Measurements from ENCODE around the gene TEX53. TPM values are rescaled to one million over a fixed set of nuclear protein-coding genes. Genes with fewer than 3 reads are reported as not detected.

TEX53 gene
- total RNA-seq, 3 donors from 2014 or later, result not detected

DNA sequence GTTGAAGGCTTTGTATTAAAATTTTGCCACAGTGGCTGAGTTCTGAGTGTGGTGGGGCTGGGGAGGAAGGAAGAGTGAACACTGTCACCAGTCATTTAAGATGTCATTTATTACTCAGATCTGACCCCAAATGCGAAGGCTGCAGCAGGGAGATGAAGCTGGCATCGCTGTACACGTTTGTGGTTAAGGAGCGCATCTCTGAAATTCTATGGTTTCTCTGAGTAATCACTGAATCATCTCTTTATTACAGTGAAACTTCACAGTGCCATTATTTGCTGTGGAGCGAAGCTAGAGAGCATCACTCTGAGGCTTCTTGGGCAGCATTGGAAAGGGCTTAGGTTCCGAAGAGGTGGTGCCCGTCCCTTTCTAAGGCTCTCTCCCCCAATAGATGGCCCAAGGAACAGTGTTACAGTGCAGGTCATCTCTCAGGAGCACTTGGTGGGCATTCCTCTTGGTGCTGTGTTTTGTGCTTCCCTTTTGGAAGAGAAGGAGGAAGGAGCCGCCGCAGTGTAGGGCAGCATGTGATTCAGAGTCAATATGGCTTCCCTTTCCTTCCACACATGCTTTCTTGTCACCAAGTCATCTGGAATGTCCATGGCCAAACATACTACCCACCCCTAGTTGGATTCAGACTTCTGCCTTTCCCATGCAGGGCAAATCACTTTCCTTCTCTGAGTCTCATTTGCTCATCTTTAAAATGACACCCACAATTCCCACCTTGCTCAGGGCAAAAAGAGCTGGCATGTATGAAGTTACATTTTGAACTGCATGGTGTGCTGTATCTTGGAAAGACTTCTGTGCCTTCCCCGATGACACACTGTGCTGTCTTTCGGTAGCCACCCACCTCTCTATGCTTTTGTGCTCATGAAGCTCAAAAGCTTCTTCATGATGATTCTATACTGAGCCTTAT, 33.7 kb upstream of the TEX53 start:
- no peaks in the 10 kb centered on the region for H3K4me1 ChIP-seq
- H3K27me3 ChIP-seq, result no peaks in the 10 kb centered on the region
- H3K4me3 ChIP-seq, result no peak overlapping the region
- TF ChIP-seq POLR2AphosphoS5 (IDR thresholded peaks at IDR 0.05) (no peak), POLR2A (IDR thresholded peaks at IDR 0.05) (no peak)
- TF ChIP-seq, protein P1, sequence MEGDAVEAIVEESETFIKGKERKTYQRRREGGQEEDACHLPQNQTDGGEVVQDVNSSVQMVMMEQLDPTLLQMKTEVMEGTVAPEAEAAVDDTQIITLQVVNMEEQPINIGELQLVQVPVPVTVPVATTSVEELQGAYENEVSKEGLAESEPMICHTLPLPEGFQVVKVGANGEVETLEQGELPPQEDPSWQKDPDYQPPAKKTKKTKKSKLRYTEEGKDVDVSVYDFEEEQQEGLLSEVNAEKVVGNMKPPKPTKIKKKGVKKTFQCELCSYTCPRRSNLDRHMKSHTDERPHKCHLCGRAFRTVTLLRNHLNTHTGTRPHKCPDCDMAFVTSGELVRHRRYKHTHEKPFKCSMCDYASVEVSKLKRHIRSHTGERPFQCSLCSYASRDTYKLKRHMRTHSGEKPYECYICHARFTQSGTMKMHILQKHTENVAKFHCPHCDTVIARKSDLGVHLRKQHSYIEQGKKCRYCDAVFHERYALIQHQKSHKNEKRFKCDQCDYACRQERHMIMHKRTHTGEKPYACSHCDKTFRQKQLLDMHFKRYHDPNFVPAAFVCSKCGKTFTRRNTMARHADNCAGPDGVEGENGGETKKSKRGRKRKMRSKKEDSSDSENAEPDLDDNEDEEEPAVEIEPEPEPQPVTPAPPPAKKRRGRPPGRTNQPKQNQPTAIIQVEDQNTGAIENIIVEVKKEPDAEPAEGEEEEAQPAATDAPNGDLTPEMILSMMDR (IDR thresholded peaks at IDR 0.05), result no peak
- H3K27ac ChIP-seq, result peak overlapping the region; percentile 44 to 46
- no peaks in the 10 kb centered on the region for H3K9me3 ChIP-seq
- DNase-seq (ENCODE audit: low spot score in 2 of 2), result peak in 1 of 2 donors; percentile 19
- intact Hi-C loops (cut with DNase I; ENCODE audit: low total_unique reads), result no loop called here
- no peaks in the 10 kb centered on the region for H3K36me3 ChIP-seq

DNA sequence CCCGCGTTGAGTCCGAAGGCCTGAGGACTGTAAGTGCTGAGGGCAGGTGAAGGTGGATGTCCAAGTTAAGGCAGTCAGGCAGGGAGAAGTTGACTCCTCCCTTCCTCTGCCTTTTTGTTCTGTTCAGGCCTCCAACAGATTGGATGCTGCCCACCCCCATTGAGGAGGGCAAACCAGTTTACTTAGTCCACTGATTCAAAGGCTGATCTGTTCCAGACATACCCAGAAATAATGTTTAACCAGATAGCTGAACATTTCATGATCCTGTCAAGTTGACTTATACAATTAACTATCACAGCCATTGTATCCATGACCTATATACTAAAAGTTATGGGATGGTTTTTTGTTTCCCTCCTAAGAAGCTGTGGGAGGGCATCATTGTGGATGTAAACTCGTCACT, 32.7 kb upstream of the TEX53 start:
- H3K36me3 ChIP-seq, result no peaks in the 10 kb centered on the region
- H3K27ac ChIP-seq, result no peak overlapping the region
- no peaks in the 10 kb centered on the region for H3K27me3 ChIP-seq
- no peak for DNase-seq (ENCODE audit: low spot score in 2 of 2)
- TF ChIP-seq POLR2A (IDR thresholded peaks at IDR 0.05), result no peak
- no peak for TF ChIP-seq POLR2AphosphoS5 (IDR thresholded peaks at IDR 0.05)
- TF ChIP-seq, protein P1 (IDR thresholded peaks at IDR 0.05), result no peak
- H3K4me1 ChIP-seq, result no peaks in the 10 kb centered on the region
- no peaks in the 10 kb centered on the region for H3K9me3 ChIP-seq
- H3K4me3 ChIP-seq, result no peak overlapping the region
- intact Hi-C loops (cut with DNase I; ENCODE audit: low total_unique reads), result no loop called here

DNA sequence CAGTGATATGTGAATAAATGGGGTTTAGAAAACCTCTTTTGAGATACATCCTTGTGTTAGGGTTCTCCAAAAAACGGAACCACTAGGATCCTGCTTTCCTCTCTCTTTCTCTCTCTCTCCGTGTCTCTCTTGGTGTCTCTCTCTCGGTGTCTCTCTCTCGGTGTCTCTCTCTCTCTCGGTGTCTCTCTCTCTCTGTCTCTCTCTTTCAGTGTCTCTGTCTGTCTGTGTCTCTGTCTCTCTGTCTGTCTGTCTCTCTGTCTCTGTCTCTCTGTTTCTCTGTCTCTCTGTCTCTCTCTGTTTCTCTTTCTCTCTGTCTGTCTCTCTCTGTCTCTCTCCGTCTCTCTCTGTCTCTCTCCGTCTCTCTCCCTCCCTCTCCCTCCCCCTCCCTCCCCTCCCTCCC, 32.2 kb upstream of the TEX53 start:
- no peaks in the 10 kb centered on the region for H3K4me1 ChIP-seq
- no peak overlapping the region for H3K4me3 ChIP-seq
- no peak for DNase-seq (ENCODE audit: low spot score in 2 of 2)
- no peaks in the 10 kb centered on the region for H3K9me3 ChIP-seq
- TF ChIP-seq POLR2AphosphoS5 (IDR thresholded peaks at IDR 0.05), result no peak
- TF ChIP-seq POLR2A (IDR thresholded peaks at IDR 0.05), result no peak
- TF ChIP-seq, protein P1 (IDR thresholded peaks at IDR 0.05), result no peak
- no peaks in the 10 kb centered on the region for H3K27me3 ChIP-seq
- intact Hi-C loops (cut with DNase I; ENCODE audit: low total_unique reads), result no loop called here
- H3K36me3 ChIP-seq, result no peaks in the 10 kb centered on the region
- no peak overlapping the region for H3K27ac ChIP-seq

DNA sequence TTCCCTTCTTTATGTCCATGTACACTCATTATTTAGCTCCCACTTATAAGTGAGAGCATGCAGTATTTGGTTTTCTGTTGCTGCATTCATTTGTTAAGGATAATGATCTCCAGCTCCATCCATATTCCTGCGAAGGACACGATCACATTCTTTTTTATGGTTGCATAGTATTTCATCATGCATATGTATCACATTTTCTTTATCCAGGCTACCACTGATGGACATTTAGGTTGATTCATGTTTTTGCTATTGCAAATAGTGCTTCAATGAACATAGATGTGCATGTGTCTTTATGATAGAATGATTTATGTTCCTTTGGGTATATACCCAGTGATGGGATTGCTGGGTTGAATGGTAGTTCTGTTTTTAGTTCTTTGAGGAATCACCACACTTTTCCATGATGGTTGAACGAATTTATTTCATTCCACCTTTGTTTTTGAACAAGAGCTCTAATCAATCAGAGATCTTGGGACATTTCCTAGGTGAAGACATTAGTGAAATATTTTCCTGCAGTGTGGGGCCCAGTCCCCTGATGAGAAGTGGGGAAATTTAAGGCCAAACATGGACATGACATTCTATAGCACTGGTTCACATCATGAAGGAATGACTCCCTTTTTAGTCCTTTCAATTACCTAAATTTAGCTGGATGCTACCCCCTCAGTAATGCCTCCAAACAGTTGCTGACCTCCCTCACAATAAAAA, 31.5 kb upstream of the TEX53 start:
- TF ChIP-seq POLR2AphosphoS5 (IDR thresholded peaks at IDR 0.05), result no peak
- no peak for TF ChIP-seq POLR2A (IDR thresholded peaks at IDR 0.05)
- TF ChIP-seq, protein P1 (IDR thresholded peaks at IDR 0.05), result no peak
- DNase-seq (ENCODE audit: low spot score in 2 of 2), result no peak
- H3K27me3 ChIP-seq, result no peaks in the 10 kb centered on the region
- no peak overlapping the region for H3K27ac ChIP-seq
- H3K9me3 ChIP-seq, result no peaks in the 10 kb centered on the region
- H3K36me3 ChIP-seq, result no peaks in the 10 kb centered on the region
- H3K4me3 ChIP-seq, result no peak overlapping the region
- no peaks in the 10 kb centered on the region for H3K4me1 ChIP-seq
- intact Hi-C loops (cut with DNase I; ENCODE audit: low total_unique reads), result no loop called here

DNA sequence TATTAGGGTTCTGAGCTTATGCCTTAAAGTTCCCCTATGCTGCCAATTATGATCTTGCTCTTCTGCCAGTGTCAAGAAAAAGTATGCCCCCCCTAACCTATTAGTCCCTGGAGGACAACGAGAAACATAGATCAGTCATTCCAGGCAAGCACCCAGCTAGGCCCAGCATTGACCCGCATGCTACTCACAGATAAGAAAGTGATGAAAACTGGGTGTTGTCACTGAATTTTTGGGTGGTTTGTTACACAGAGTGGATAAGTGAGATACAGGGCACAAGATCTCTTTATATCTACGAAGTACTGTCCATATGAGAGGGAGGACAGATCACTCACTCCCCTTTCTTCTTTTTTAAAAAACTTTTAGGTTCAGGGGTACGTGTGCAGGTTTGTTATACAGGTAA, 30.8 kb upstream of the TEX53 start:
- H3K4me3 ChIP-seq, result no peak overlapping the region
- no peaks in the 10 kb centered on the region for H3K4me1 ChIP-seq
- H3K27me3 ChIP-seq, result no peaks in the 10 kb centered on the region
- H3K9me3 ChIP-seq, result no peaks in the 10 kb centered on the region
- DNase-seq (ENCODE audit: low spot score in 2 of 2), result no peak
- intact Hi-C loops (cut with DNase I; ENCODE audit: low total_unique reads), result no loop called here
- no peak overlapping the region for H3K27ac ChIP-seq
- TF ChIP-seq, protein P1 (IDR thresholded peaks at IDR 0.05), result no peak
- TF ChIP-seq POLR2A (IDR thresholded peaks at IDR 0.05), result no peak
- no peak for TF ChIP-seq POLR2AphosphoS5 (IDR thresholded peaks at IDR 0.05)
- H3K36me3 ChIP-seq, result no peaks in the 10 kb centered on the region
